ENCODE results near the gene RELN. TPM values are rescaled to one million over a fixed set of nuclear protein-coding genes. Genes with fewer than 3 reads are reported as not detected.

Gene RELN
- total RNA-seq, 4 donors from 2014 or later = 0.02 to 0.73 (median 0.39) TPM; not detected in 1

DNA sequence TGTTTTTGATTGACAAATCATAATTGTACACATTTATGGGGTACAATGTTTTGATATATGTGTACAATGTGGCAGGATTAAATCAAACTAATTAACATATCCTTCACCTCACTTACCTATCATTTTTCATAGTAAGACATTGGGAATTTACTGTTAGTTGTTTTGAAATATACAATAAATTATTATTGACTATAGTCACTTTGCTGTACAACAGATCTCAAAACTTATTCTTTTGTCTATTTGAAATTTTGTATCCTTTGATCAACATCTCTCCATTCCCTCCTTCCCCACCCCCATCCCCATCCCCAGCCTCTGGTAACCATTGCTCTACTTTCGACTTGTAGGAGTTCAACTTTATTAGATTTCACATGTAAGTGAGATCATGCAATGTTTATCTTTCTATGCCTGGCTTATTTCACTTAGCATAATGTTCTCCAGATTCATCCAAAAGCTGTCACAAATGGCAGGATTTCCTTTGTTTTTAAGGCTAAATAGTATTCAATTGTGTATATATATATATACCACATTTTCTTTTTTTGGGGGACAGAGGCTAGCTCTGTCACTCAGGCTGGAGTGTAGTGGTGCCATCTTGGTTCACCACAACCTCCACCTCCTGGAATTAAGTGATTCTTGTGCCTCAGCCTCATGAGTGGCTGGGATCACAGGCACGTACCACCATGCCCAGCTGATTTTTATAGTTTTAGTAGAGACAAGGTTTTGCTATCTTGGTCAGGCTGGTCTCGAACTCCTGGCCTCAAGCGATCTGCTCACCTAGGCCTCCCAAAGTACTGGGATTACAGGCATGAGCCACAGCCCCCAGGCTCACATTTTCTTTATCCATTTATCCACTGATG is 520.1 kb downstream of the RELN start:
- DNase-seq (no peak), ATAC-seq (no peak)
- Histone ChIP-seq H3K4me3 (no peak overlapping the region), H3K36me3 (no peaks in the 10 kb centered on the region), H3K27me3 (no peaks in the 10 kb centered on the region), H3K4me1 (no peaks in the 10 kb centered on the region), H3K27ac (no peak overlapping the region), H3K9me3 (no peaks in the 10 kb centered on the region)
- in situ Hi-C loops (cut with MboI; ENCODE audit: low sequenced_read_pairs in 4 of 4) (no loop called here), intact Hi-C loops (cut with DNase I; ENCODE audit: low total_unique reads) (no loop called here)
- TF ChIP-seq, protein P1, sequence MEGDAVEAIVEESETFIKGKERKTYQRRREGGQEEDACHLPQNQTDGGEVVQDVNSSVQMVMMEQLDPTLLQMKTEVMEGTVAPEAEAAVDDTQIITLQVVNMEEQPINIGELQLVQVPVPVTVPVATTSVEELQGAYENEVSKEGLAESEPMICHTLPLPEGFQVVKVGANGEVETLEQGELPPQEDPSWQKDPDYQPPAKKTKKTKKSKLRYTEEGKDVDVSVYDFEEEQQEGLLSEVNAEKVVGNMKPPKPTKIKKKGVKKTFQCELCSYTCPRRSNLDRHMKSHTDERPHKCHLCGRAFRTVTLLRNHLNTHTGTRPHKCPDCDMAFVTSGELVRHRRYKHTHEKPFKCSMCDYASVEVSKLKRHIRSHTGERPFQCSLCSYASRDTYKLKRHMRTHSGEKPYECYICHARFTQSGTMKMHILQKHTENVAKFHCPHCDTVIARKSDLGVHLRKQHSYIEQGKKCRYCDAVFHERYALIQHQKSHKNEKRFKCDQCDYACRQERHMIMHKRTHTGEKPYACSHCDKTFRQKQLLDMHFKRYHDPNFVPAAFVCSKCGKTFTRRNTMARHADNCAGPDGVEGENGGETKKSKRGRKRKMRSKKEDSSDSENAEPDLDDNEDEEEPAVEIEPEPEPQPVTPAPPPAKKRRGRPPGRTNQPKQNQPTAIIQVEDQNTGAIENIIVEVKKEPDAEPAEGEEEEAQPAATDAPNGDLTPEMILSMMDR (IDR thresholded peaks at IDR 0.05 in 4 of 5, conservative IDR thresholded peaks at IDR 0.05 in 1 of 5) = no peak
- no peak for TF ChIP-seq POLR2A (IDR thresholded peaks at IDR 0.05)

GRCh38 chr7:103466814-103467213 is 522.6 kb downstream of the RELN start:
- Histone ChIP-seq H3K36me3 (no peaks in the 10 kb centered on the region), H3K4me3 (no peak overlapping the region), H3K9me3 (no peaks in the 10 kb centered on the region), H3K27me3 (no peaks in the 10 kb centered on the region), H3K27ac (no peak overlapping the region), H3K4me1 (no peaks in the 10 kb centered on the region)
- ATAC-seq (no peak), DNase-seq (no peak)
- TF ChIP-seq POLR2A (IDR thresholded peaks at IDR 0.05) = no peak
- TF ChIP-seq, protein P1 (IDR thresholded peaks at IDR 0.05 in 4 of 5, conservative IDR thresholded peaks at IDR 0.05 in 1 of 5) = no peak
- intact Hi-C loops (cut with DNase I; ENCODE audit: low total_unique reads) = no loop called here
- in situ Hi-C loops (cut with MboI; ENCODE audit: low sequenced_read_pairs in 4 of 4) = no loop called here

GRCh38 chr7:103462358-103462757 is 527.1 kb downstream of the RELN start:
- DNase-seq (no peak), ATAC-seq (no peak)
- no peaks in the 10 kb centered on the region for H3K9me3 ChIP-seq
- no peaks in the 10 kb centered on the region for H3K27me3 ChIP-seq
- in situ Hi-C loops (cut with MboI; ENCODE audit: low sequenced_read_pairs in 4 of 4) (no loop called here), intact Hi-C loops (cut with DNase I; ENCODE audit: low total_unique reads) (no loop called here)
- no peaks in the 10 kb centered on the region for H3K36me3 ChIP-seq
- no peak overlapping the region for H3K27ac ChIP-seq
- no peak overlapping the region for H3K4me3 ChIP-seq
- TF ChIP-seq POLR2A (IDR thresholded peaks at IDR 0.05) = no peak
- TF ChIP-seq, protein P1 (IDR thresholded peaks at IDR 0.05 in 4 of 5, conservative IDR thresholded peaks at IDR 0.05 in 1 of 5) = no peak
- H3K4me1 ChIP-seq = no peaks in the 10 kb centered on the region

GRCh38 chr7:103447073-103447960 is 542.1 kb downstream of the RELN start:
- H3K27me3 ChIP-seq = peaks cover 33 to 54% (median 42%) of the 10 kb centered on the region in 3 donors

More at GRCh38 chr7:103447073-103447960, 542.1 kb downstream of the RELN start:
- intact Hi-C loops (cut with DNase I; ENCODE audit: low total_unique reads) = no loop called here
- DNase-seq = no peak
- no peak for ATAC-seq
- no peaks in the 10 kb centered on the region for H3K9me3 ChIP-seq
- TF ChIP-seq POLR2A (IDR thresholded peaks at IDR 0.05) = no peak
- TF ChIP-seq, protein P1 (IDR thresholded peaks at IDR 0.05 in 4 of 5, conservative IDR thresholded peaks at IDR 0.05 in 1 of 5) = no peak
- no peak overlapping the region for H3K27ac ChIP-seq
- in situ Hi-C loops (cut with MboI; ENCODE audit: low sequenced_read_pairs in 4 of 4) = no loop called here
- no peaks in the 10 kb centered on the region for H3K4me1 ChIP-seq
- no peaks in the 10 kb centered on the region for H3K36me3 ChIP-seq
- no peak overlapping the region for H3K4me3 ChIP-seq

All from gastrocnemius medialis (tissue), 4 donors.